ENCODE measurements around the gene CHMP4B.

GRCh38 chr20:33884633-33885032 lies 73.5 kb downstream of the CHMP4B start:
- TF ChIP-seq CTCF (IDR thresholded peaks at IDR 0.05) (no peak), POLR2A (IDR thresholded peaks at IDR 0.05) (no peak)

Data from adrenal gland (tissue), 5 donors.